ENCODE measurements around the gene DCST1.

DCST1 gene

GRCh38 chr1:155032886-155033285 is 738 bp upstream of the DCST1 start:
- DNase-seq (ENCODE audit: low read depth): no peak

GRCh38 chr1:155034318-155035208 is 939 bp downstream of the DCST1 start:
- DNase-seq (ENCODE audit: low read depth): no peak

- DNase-seq (ENCODE audit: low read depth): no peak
These were observed 2.3 kb downstream of the DCST1 start for GRCh38 chr1:155035936-155036335.

DNA sequence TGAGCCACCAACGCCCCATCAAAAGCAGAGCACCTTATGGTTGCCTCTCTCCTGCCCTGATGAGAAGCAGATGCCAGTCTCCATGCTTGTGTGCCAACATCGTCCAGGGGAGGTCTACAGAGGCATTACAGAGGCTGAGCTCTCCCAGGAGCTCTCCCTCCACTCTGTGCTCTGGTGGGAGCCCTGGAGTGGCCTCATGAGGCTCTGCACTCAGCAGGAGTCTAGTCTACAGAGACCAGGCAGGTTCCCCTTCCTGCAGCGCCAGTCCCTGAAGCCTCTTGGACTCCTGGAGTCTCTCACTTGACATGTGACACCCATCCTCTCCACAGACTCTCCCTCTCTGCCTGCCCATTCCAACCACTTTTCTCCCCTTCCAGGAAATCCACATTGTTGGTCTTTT is 3.4 kb downstream of the DCST1 start:
- no peak for DNase-seq (ENCODE audit: low read depth)

DNA sequence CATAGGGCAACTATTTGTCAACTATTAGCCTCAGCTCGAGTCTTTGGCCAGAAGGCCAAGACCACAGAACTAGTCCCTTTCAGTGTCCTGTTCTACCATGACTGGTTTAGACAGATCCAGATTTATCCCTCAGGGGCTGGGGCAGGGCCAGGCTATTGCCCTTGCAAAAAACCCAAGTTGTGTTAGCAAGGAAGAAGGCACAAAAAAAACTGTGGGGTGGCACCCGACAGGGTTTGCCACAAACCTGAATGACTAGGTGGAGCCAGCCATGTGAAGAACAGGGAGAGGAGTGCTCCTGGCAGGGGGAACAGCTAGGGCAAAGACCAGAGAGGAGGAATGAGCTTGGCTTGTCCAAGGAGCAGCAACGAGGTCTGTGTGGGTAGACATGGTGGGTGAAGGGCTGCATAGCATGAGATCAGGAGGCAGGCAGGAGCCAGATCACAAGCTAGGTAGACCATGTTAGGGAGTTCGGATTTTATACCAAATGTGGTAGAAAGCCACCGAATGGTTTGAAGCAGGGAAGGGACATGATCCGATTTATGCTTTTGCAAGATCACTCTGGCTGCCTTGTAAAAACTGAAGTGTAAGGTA is 4.3 kb downstream of the DCST1 start:
- no peak for DNase-seq (ENCODE audit: low read depth)

- DNase-seq (ENCODE audit: low read depth): no peak
These were observed 5.1 kb downstream of the DCST1 start for GRCh38 chr1:155038602-155039307.

DNA sequence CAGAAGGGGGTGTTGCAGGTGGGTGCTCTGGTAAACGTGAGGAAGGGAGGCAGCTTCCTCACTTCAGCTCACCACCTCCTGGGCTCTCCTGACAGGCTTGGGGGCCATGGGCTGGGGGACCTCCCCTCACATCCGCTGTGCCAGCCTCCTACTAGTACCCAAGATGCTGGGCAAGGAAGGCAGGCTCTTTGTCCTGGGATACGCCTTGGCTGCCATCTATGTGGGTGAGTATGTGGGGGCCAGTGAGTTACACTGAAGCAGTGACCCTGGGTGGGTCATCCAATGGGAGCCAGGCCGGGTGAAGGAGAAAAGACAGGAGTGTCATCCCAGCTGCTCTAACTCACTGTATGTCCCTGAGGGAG is 5.7 kb downstream of the DCST1 start:
- no peak for DNase-seq (ENCODE audit: low read depth)

GRCh38 chr1:155040358-155041093 is 6.9 kb downstream of the DCST1 start:
- no peak for DNase-seq (ENCODE audit: low read depth)

GRCh38 chr1:155042789-155043188 is 9.2 kb downstream of the DCST1 start:
- no peak for DNase-seq (ENCODE audit: low read depth)

DNA sequence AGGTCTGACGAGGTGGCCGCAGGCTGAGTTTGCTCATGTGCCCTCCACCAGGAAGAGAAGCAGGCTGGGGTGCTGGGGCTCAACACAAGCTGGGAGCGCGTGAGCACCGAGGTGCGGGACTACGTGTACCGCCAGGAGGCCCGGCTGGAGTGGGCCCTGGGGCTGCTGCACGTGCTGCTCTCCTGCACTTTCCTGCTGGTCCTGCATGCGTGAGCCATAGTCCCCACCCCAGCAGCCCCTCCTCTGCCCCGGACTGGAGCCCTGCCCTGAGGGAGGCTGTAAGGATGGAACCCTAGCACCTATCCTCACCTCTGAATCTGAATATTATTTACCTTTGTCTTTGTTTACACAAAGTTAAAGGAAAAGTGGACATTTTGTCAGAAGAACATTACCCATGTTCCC is 9.7 kb downstream of the DCST1 start:
- no peak for DNase-seq (ENCODE audit: low read depth)

DNA sequence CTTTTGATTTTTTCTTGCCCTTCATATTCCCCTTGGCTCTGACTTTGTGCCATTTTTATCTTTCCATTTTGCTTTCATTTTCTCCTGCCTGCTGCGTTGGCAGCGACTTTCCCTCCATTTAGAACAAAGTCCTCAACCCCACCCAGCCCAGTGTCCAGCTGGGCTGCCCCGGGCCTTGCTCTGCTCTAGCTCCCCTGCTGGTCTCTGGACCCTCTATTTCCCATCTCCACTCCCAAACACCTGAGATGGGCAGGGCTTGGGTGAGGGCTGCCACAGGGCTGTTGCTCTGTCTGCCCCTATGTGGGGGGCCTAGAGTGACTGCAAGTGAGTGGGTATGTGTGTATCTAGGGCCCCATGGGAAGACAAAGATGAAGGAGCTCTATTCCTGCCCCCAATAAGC is 10.2 kb downstream of the DCST1 start:
- no peak for DNase-seq (ENCODE audit: low read depth)

- no peak for DNase-seq (ENCODE audit: low read depth)
These were observed 10.7 kb downstream of the DCST1 start for GRCh38 chr1:155044365-155044764.

DNA sequence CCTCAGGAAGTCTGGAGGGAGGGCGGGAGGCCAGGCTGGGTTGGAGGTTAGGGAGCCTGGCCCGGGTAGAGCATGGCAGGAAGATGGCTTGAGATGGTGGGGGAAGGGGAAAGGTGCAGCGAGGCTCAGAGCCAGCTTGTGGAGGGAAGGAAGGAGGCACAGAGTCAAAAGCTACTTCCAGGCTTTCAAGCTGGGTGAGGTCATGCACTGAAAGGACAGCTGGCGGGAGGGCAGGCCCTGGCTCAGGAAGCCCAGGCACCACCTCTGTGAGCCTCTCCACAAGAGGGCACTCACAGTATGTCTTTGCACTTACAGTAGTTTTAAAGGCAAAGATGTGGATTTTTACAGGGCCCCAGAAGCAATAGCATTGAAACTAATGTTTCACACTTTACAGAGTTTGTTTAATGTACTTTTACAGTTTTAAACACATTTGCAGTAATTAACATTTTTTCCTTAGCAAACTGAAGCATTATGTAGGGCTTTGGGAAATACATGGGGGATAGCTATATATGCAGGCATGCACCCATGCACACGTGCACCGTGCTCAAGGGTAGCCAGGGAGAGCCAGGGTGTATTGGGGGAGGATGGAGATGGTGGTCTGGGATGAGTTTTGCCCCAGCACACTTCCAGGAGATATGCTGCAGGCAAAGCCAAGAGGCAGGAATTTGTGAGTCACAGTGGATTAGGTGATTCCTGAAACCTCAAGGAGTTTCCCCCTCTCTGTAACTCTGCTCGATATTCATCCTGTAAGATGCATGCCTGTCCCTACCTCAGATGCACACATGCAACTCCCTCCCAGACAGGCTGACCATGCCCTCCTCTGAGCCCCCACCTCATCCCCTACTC is 11.4 kb downstream of the DCST1 start:
- peak; percentile 38 for DNase-seq (ENCODE audit: low read depth)

DNA sequence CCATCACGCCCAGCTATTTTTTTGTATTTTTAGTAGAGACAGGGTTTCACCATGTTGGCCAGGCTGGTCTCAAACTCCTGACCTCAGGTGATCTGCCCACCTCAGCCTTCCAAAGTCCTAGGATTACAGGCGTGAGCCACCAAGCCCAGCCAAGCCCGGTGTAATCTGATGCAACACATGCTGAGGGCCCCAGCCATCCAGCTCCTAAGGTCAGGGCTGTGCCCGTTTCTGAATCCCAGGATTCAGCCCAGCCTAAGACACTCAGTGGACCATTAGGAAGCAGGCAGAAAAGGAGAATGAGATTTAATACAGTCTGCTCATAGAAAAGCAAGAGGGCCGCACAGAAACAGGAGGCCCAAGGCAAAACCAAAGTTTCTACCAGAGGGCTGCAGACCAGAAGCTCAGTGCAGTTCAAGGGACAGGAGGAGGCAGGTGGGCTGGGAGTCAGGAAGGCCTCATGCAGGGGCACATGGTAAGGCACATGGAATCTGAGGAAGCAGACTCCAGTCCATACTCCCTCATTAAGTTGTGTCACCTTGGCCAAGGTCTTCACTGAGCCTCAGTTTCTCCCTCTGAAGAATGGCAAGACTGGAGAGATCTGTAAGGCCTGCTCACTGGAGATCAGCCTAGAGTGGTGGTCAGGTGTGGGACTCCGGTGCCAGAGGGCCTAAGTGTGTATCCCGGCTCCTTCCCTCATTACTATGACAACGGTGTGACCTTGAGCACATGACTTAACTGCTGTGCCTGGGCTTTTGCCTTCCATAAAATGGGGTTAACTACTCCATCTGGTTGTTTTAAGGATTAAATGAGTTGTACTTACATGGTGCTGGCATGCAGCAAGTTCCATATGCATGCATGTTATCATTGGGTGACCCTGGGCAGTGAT is 15.1 kb downstream of the DCST1 start:
- no peak for DNase-seq (ENCODE audit: low read depth)

- DNase-seq (ENCODE audit: low read depth): no peak
These were observed 16.3 kb downstream of the DCST1 start for GRCh38 chr1:155049651-155050559.

DNA sequence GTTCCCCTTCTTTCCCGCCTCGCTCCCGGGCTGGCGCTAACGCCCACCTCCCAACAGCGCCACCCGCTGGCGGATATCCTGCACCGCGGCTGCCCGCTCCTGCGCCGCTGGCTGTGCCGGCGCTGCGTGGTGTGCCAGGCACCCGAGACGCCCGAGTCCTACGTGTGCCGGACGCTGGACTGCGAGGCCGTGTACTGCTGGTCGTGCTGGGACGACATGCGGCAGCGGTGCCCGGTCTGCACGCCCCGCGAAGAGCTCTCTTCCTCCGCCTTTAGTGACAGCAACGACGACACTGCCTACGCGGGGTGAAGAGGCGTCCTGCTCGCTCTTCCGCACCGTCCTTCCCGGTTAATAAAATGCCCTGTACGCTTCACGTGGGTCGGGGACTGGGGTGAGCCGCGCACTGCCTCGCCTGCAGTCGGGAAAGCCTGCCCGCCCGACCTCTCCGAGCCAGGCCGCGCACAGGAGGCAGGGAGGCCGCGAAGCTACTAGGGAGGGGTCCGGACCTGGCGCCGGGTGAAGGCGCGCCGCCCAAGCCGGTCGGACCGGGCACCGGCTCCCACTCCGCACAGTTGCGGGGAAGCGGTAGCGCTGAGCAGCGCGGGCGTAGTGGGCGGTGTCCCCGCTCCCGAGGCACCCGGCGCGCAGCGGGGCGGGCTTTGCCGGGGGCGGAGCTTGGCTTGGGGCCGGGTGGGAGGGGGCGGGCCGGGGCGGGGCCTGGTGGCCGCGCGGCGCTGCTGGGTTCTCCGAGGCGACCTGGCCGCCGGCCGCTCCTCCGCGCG is 17.1 kb downstream of the DCST1 start, which contains the start of gene ADAM15:
TSS of gene ADAM15 (plus strand) at position 757 of the 782 bp plus-strand sequence. CDS start 71 bp downstream, outside the sequence.
- DNase-seq (ENCODE audit: low read depth): peak; percentile 64

DNA sequence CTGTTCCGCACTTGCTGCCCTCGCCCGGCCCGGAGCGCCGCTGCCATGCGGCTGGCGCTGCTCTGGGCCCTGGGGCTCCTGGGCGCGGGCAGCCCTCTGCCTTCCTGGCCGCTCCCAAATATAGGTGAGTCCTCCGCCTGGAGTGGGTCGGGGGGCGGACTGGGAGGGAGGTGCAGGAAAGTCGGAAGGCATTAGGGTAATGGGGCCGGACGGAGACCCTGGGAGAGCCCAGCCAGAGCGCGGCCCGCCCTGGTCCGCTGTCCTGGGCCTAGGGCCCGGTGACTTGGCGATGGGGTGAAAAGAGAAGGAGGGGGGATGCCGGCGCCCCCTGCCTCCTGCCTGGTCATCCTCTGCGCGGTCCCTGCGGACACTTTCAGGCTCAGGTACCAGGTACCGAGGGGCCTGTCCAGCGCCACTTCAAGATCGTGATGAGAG is 17.7 kb downstream of the DCST1 start:
- no peak for DNase-seq (ENCODE audit: low read depth)

DNA sequence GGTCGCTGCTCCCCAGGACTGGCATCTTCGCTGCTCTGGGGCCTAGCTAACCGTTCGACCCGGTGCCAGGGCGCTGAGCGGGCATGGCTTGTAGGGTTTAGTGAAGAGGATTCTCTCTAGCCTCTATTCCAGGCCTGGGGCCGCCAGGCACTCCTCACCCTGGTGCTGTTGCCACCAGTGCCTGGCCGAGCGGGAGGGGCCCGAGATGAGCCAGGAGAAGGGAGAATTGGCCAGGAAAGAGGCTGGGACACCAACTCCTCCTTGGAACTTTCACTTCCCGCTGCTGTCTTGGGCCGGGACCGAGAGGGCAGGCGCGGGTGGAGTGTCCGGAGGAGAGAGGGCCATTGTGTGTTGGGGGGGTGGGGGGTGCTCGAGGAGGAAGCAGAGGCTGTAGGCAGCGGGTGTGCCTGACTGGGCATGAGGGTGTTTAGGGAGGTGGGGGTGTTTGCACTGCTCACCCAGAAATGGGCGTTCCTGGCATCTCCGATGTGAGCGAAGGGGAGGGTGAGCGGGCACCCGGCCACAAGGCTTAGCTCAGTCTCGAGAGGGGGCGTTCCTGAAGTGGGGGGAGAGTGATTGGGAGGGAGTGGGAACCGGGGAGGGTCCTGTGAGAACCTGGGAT is 18.3 kb downstream of the DCST1 start:
- no peak for DNase-seq (ENCODE audit: low read depth)
